ENCODE results near the gene NT5C1B.

- TF ChIP-seq EZH2phosphoT487 (conservative IDR thresholded peaks at IDR 0.05; ENCODE audit: low read length) (no peak), CTCF (IDR thresholded peaks at IDR 0.05; ENCODE audit: insufficient read depth, low read length, poor library complexity, severe bottlenecking) (no peak)
Measured at GRCh38 chr2:18536697-18537096, 52.7 kb downstream of the NT5C1B start.

Measured in SU-DHL-6 (cell line).